H9 (cell line): Measurements from ENCODE around the gene GLB1L2. TPM values are rescaled to one million over a fixed set of nuclear protein-coding genes. Genes with fewer than 3 reads are reported as not detected.

Experiments
- DNase-seq: peaks from one replicate; pipeline ENCODE4 v3.0.0-alpha.2; 2017
- H2AFZ ChIP-seq: one replicate; pipeline ENCODE4 v1.6.1; 2013; ENCODE audit warnings: mild to moderate bottlenecking, low read length, control low read depth, moderate library complexity
- H2AK5ac ChIP-seq: 2 replicates; pipeline ENCODE4 v1.6.1; 2013; ENCODE audit warnings: low read length, control low read depth, mixed read lengths; ENCODE audit not compliant: insufficient read length
- H2BK120ac ChIP-seq: one replicate; pipeline ENCODE4 v1.6.1; 2013; ENCODE audit warnings: low read depth, mild to moderate bottlenecking, low read length, control low read depth, inconsistent platforms; ENCODE audit not compliant: poor library complexity, severe bottlenecking
- H2BK12ac ChIP-seq: 2 replicates; pipeline ENCODE4 v1.6.1; 2013; ENCODE audit warnings: low read length, control low read depth, mixed read lengths, low read depth; ENCODE audit not compliant: insufficient read length
- H2BK15ac ChIP-seq: 2 replicates; pipeline ENCODE4 v1.6.1; 2013; ENCODE audit warnings: low read depth, low read length, control low read depth
- H2BK20ac ChIP-seq: one replicate; pipeline ENCODE4 v1.6.1; 2013; ENCODE audit warnings: low read depth, mild to moderate bottlenecking, low read length, control low read depth, inconsistent platforms; ENCODE audit not compliant: poor library complexity, severe bottlenecking
- H2BK5ac ChIP-seq: 2 replicates; pipeline ENCODE4 v1.6.1; 2013; ENCODE audit warnings: low read length, control low read depth, mixed read lengths; ENCODE audit not compliant: insufficient read length
- H3K14ac ChIP-seq: 2 replicates; pipeline ENCODE4 v1.6.1; 2013; ENCODE audit warnings: low read length, control low read depth; ENCODE audit not compliant: insufficient read depth
- H3K18ac ChIP-seq: 2 replicates; pipeline ENCODE4 v1.6.1; 2013; ENCODE audit warnings: low read depth, mild to moderate bottlenecking, mixed read lengths, low read length, control low read depth; ENCODE audit not compliant: insufficient read length
- H3K23ac ChIP-seq: 2 replicates; pipeline ENCODE4 v1.6.1; 2013; ENCODE audit warnings: low read length, control low read depth, mixed read lengths, low read depth; ENCODE audit not compliant: insufficient read length
- H3K23me2 ChIP-seq: 2 replicates; pipeline ENCODE4 v1.6.1; 2013; ENCODE audit warnings: low read depth, mild to moderate bottlenecking, mixed read lengths, low read length, control low read depth; ENCODE audit not compliant: insufficient read length, poor library complexity, severe bottlenecking
- H3K27ac ChIP-seq: 2 replicates; pipeline ENCODE4 v1.5.1; 2013; ENCODE audit warnings: low read length, control low read depth, mixed read lengths, low read depth; ENCODE audit not compliant: insufficient read length
- H3K27me3 ChIP-seq: 2 replicates; pipeline ENCODE4 v1.6.1; 2013; ENCODE audit warnings: low read length, control low read depth, inconsistent platforms; ENCODE audit not compliant: insufficient read depth
- H3K4ac ChIP-seq: 2 replicates; pipeline ENCODE4 v1.6.1; 2013; ENCODE audit warnings: low read depth, mild to moderate bottlenecking, control low read depth, inconsistent platforms, low read length, moderate library complexity
- H3K4me1 ChIP-seq: 2 replicates; pipeline ENCODE4 v1.6.1; 2013; ENCODE audit warnings: low read length, control low read depth, inconsistent platforms; ENCODE audit not compliant: insufficient read depth
- H3K4me2 ChIP-seq: 2 replicates; pipeline ENCODE4 v1.6.1; 2013; ENCODE audit warnings: low read length, control low read depth, mixed read lengths; ENCODE audit not compliant: insufficient read length, insufficient read depth
- H3K56ac ChIP-seq: 2 replicates; pipeline ENCODE4 v1.6.1; 2013; ENCODE audit warnings: low read depth, mild to moderate bottlenecking, mixed read lengths, low read length, control low read depth; ENCODE audit not compliant: insufficient read length
- H3K79me1 ChIP-seq: 2 replicates; pipeline ENCODE4 v1.6.1; 2013; ENCODE audit warnings: low read depth, mild to moderate bottlenecking, moderate library complexity, low read length, control low read depth, inconsistent platforms; ENCODE audit not compliant: insufficient read depth, poor library complexity, severe bottlenecking
- H3K79me2 ChIP-seq: 2 replicates; pipeline ENCODE4 v1.6.1; 2013; ENCODE audit warnings: low read length, control low read depth, inconsistent platforms; ENCODE audit not compliant: insufficient read depth
- H3K9ac ChIP-seq: 2 replicates; pipeline ENCODE4 v1.6.1; 2013; ENCODE audit warnings: low read length, control low read depth, mixed read lengths; ENCODE audit not compliant: insufficient read length; ENCODE audit errors: extremely low read depth
- H3K9me3 ChIP-seq: one replicate; pipeline ENCODE4 v1.6.1; 2013; ENCODE audit warnings: low read depth, low read length, inconsistent platforms; ENCODE audit not compliant: control insufficient read depth
- H3T11ph ChIP-seq: one replicate; pipeline ENCODE4 v1.6.1; 2013; ENCODE audit warnings: mild to moderate bottlenecking, low read length, control low read depth, inconsistent platforms
- H4K20me1 ChIP-seq: one replicate; pipeline ENCODE4 v1.6.1; 2013; ENCODE audit not compliant: control insufficient read depth, insufficient read length, insufficient read depth
- H4K5ac ChIP-seq: 2 replicates; pipeline ENCODE4 v1.6.1; 2013; ENCODE audit warnings: low read depth, mild to moderate bottlenecking, mixed read lengths, low read length, control low read depth; ENCODE audit not compliant: insufficient read length
- H4K8ac ChIP-seq: replicated peaks from 2 replicates; pipeline ENCODE4 v1.6.1; 2013; ENCODE audit warnings: low read length, control low read depth, mixed read lengths, low read depth; ENCODE audit not compliant: insufficient read length
- H4K91ac ChIP-seq: 2 replicates; pipeline ENCODE4 v1.6.1; 2013; ENCODE audit warnings: low read depth, mild to moderate bottlenecking, moderate library complexity, mixed read lengths, low read length, control low read depth; ENCODE audit not compliant: insufficient read length
- H3K27ac Mint-ChIP-seq, 3 experiments: 2 replicates in 2 of 3; 3 replicates in 1 of 3; pipeline ENCODE4 v1.8.0; 2020 to 2021; ENCODE audit warnings: mixed read lengths in 3 of 3, mild to moderate bottlenecking in 1 of 3, moderate library complexity in 1 of 3
- H3K27me3 Mint-ChIP-seq: 2 replicates; pipeline ENCODE4 v1.8.0; 2021; ENCODE audit warnings: low read depth, mild to moderate bottlenecking, moderate library complexity, mixed read lengths
- H3K36me3 Mint-ChIP-seq, 3 experiments: 2 replicates in 2 of 3; 3 replicates in 1 of 3; pipeline ENCODE4 v1.8.0; 2020 to 2021; ENCODE audit warnings: low read depth in 3 of 3, mixed read lengths in 3 of 3; ENCODE audit not compliant: insufficient read depth in 1 of 3
- H3K4me1 Mint-ChIP-seq, 2 experiments: 2 replicates each; pipeline ENCODE4 v1.8.0; 2020; ENCODE audit warnings: mixed read lengths in 2 of 2
- H3K4me3 Mint-ChIP-seq, 2 experiments: 2 replicates in 1 of 2; 3 replicates in 1 of 2; pipeline ENCODE4 v1.8.0; 2020 to 2021; ENCODE audit warnings: mild to moderate bottlenecking in 2 of 2, mixed read lengths in 2 of 2, moderate library complexity in 1 of 2
- H3K9me3 Mint-ChIP-seq, 2 experiments: 2 replicates in 1 of 2; 3 replicates in 1 of 2; pipeline ENCODE4 v1.8.0; 2020; ENCODE audit warnings: mild to moderate bottlenecking in 2 of 2, mixed read lengths in 2 of 2, moderate library complexity in 1 of 2
- WGBS: extraction: QIAGEN DNeasy Blood & Tissue Kit; methylation state at CpG from one replicate; pipeline ENCODE4 v1.1.7; 2013; ENCODE audit warnings: missing lambda C conversion rate, low lambda C conversion rate, mixed read lengths; ENCODE audit not compliant: insufficient read length; ENCODE audit errors: extremely low coverage; 5-methylcytosine and 5-hydroxymethylcytosine counted together
- long read RNA-seq: library from polyadenylated mRNA; unstranded; transcript quantifications from one replicate; pipeline ENCODE4 v2.0.0, GENCODE V29; 2020
- total RNA-seq: library from RNA; stranded (reverse); gene quantifications from 2 replicates; pipeline ENCODE4 v1.2.1, GENCODE V29; 2021
- TF ChIP-seq, protein P1 (sequence below): fragments of 200-600 bp; sonication (generic); conservative IDR thresholded peaks from 3 replicates; pipeline ENCODE4 v1.8.0; 2021; ENCODE audit warnings: antibody characterized with exemption, mild to moderate bottlenecking

The GLB1L2 gene, protein sequence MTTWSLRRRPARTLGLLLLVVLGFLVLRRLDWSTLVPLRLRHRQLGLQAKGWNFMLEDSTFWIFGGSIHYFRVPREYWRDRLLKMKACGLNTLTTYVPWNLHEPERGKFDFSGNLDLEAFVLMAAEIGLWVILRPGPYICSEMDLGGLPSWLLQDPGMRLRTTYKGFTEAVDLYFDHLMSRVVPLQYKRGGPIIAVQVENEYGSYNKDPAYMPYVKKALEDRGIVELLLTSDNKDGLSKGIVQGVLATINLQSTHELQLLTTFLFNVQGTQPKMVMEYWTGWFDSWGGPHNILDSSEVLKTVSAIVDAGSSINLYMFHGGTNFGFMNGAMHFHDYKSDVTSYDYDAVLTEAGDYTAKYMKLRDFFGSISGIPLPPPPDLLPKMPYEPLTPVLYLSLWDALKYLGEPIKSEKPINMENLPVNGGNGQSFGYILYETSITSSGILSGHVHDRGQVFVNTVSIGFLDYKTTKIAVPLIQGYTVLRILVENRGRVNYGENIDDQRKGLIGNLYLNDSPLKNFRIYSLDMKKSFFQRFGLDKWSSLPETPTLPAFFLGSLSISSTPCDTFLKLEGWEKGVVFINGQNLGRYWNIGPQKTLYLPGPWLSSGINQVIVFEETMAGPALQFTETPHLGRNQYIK
- total RNA-seq: 2.0 and 2.4 TPM in 2 replicates
- long read RNA-seq, transcript GLB1L2-205 (19 exons, 3,365 nt): major isoform, 7 of 18 reads
- long read RNA-seq, partial matches to known transcripts: 2 of 18 reads
- long read RNA-seq, other reads (novel, unspliced or antisense): 9 of 18 reads

DNA sequence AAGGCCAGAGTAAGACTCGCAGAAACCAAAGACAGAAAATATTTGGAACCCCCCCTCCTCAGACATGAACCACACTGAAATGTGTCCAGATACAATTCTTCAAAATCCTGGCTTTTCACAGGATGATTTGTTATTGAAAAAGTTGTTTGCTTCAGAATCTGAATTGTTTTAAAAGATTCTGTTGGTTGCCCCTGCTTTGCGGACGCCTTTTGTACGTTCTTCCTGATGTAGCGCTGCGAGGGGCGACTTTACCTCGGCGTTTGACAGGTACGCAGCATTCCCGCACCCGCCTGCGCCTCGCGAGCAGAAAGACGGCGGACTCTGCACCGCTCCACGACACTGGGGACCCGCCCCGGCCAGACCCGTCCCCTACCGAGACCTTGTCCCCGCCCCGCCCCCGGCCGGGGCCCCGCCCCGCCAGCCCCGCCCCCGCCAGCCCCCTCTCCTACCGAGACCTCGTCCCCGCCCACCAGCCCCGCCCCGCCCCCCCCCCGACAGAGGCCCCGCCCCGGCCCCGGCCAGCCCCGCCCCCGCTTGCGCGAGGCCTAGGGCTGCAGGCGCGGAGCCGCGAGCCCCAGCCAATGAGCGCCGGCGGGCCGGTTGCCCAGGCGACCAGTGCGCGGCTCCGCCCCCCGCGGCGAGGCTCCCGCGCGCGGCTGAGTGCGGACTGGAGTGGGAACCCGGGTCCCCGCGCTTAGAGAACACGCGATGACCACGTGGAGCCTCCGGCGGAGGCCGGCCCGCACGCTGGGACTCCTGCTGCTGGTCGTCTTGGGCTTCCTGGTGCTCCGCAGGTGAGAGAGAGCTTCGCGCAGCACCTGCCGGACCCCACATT lies at the start of gene GLB1L2:
Gene GLB1L2, plus strand, starts transcription at position 635 of the 835 bp plus-strand sequence. Its CDS starts 74 bp downstream, at position 709.
- WGBS: no CpG with 5 or more reads among the region's 80 CpGs

More for the DNA sequence above, at the start of gene GLB1L2:
- no peak within 1 kb of the TSS for H2BK120ac ChIP-seq
- no peaks in the 10 kb centered on the region for H3K9me3 Mint-ChIP-seq
- H3K27me3 Mint-ChIP-seq: peaks cover 59% of the 10 kb centered on the region
- peaks cover 3% of the 10 kb centered on the region for H3K23me2 ChIP-seq
- peak within 1 kb of the TSS; percentile 61 to 81 for H3K4me3 Mint-ChIP-seq
- no peak within 1 kb of the TSS for H4K5ac ChIP-seq
- H3K9me3 ChIP-seq: no peaks in the 10 kb centered on the region
- H3K18ac ChIP-seq: no peak within 1 kb of the TSS
- TF ChIP-seq, protein P1, sequence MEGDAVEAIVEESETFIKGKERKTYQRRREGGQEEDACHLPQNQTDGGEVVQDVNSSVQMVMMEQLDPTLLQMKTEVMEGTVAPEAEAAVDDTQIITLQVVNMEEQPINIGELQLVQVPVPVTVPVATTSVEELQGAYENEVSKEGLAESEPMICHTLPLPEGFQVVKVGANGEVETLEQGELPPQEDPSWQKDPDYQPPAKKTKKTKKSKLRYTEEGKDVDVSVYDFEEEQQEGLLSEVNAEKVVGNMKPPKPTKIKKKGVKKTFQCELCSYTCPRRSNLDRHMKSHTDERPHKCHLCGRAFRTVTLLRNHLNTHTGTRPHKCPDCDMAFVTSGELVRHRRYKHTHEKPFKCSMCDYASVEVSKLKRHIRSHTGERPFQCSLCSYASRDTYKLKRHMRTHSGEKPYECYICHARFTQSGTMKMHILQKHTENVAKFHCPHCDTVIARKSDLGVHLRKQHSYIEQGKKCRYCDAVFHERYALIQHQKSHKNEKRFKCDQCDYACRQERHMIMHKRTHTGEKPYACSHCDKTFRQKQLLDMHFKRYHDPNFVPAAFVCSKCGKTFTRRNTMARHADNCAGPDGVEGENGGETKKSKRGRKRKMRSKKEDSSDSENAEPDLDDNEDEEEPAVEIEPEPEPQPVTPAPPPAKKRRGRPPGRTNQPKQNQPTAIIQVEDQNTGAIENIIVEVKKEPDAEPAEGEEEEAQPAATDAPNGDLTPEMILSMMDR: no peak
- H3K79me1 ChIP-seq: no peaks in the 10 kb centered on the region
- H3K14ac ChIP-seq: no peak within 1 kb of the TSS; the same call in 1 of the 2 replicates
- H3K27ac Mint-ChIP-seq: no peak within 1 kb of the TSS
- H3K4me1 Mint-ChIP-seq: peaks cover 24% of the 10 kb centered on the region in 2 experiments
- H3K4ac ChIP-seq: no peak within 1 kb of the TSS
- H3K79me2 ChIP-seq: no peaks in the 10 kb centered on the region
- H3K4me1 ChIP-seq: 0 out of 2 replicates have a peak, but pooled peaks cover 3% of the 10 kb centered on the region
- no peak within 1 kb of the TSS for H2BK20ac ChIP-seq
- no peak within 1 kb of the TSS for H3K23ac ChIP-seq
- no peak within 1 kb of the TSS for H3K9ac ChIP-seq
- no peak within 1 kb of the TSS for H4K8ac ChIP-seq
- no peak within 1 kb of the TSS for H4K91ac ChIP-seq
- H3K27me3 ChIP-seq: no peaks in the 10 kb centered on the region; the same call in 1 of the 2 replicates
- H2AK5ac ChIP-seq: no peak within 1 kb of the TSS
- no peak within 1 kb of the TSS for H2AFZ ChIP-seq
- H2BK15ac ChIP-seq: no peak within 1 kb of the TSS
- H4K20me1 ChIP-seq: no peaks in the 10 kb centered on the region
- no peak within 1 kb of the TSS for H2BK12ac ChIP-seq
- DNase-seq: peak; percentile 92
- H3K4me2 ChIP-seq: peak within 1 kb of the TSS; percentile 78
- no peak within 1 kb of the TSS for H3K56ac ChIP-seq
- no peak within 1 kb of the TSS for H2BK5ac ChIP-seq
- H3K27ac ChIP-seq: no peak within 1 kb of the TSS
- no peak within 1 kb of the TSS for H3T11ph ChIP-seq
- H3K36me3 Mint-ChIP-seq: no peaks in the 10 kb centered on the region
